GM12891 (cell line): ENCODE measurements around the gene TP73.
A peak's percentile ranks its signal among the peaks of the same experiment; 100 is the strongest.

Experiments used
- DNase-seq: peaks from one replicate; pipeline ENCODE4 v3.0.0; 2011; ENCODE audit warnings: low spot score; ENCODE audit not compliant: insufficient read length
- FAIRE-seq: peaks from 2 replicates; lab custom pipeline; 2011; peaks lifted over from hg19 to GRCh38; lab: Jason Lieb, UNC
- PAX5 ChIP-seq: IDR thresholded peaks from 2 replicates; pipeline ENCODE4 v1.6.1; 2011; ENCODE audit warnings: low read length, moderate library complexity, mild to moderate bottlenecking; ENCODE audit not compliant: insufficient read depth, severe bottlenecking
- POLR2A ChIP-seq: IDR thresholded peaks from 2 replicates; pipeline ENCODE4 v1.6.1; 2011; ENCODE audit warnings: low read depth, low read length, control low read depth
- POLR2AphosphoS5 ChIP-seq: IDR thresholded peaks from 2 replicates; pipeline ENCODE4 v1.6.1; 2011; ENCODE audit warnings: low read depth, low read length, control low read depth
- POU2F2 ChIP-seq: IDR thresholded peaks from 2 replicates; pipeline ENCODE4 v1.6.1; 2011; ENCODE audit warnings: low read depth, mild to moderate bottlenecking, control low read depth, low read length, moderate library complexity
- SPI1 ChIP-seq: IDR thresholded peaks from 2 replicates; pipeline ENCODE4 v1.6.1; 2011; ENCODE audit warnings: low read depth, low read length, control low read depth
- TAF1 ChIP-seq: IDR thresholded peaks from 2 replicates; pipeline ENCODE4 v1.6.1; 2011; ENCODE audit warnings: low read depth, low read length, control low read depth

TP73 gene

DNA sequence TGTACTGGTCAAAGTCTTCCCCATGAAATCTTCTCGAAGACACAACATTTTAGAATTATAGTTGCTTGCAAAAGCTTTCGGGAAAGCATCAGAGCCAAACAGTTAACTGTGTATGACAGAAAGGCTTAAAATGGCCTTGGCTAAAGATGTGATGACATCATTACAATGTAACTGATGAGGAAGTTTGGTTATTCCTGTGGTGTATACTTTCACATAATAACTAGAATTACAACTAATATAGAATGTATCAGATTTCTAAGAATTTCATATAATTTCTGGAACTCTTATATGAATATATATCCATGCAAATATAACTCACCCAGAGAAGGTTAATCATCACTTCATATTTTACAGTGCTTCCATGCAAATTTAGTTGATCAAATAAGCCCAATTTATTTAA is 8.4 kb downstream of the TP73 start:
- peak; percentile 23 for FAIRE-seq
- no peak for DNase-seq
- TF ChIP-seq POU2F2: no peak

DNA sequence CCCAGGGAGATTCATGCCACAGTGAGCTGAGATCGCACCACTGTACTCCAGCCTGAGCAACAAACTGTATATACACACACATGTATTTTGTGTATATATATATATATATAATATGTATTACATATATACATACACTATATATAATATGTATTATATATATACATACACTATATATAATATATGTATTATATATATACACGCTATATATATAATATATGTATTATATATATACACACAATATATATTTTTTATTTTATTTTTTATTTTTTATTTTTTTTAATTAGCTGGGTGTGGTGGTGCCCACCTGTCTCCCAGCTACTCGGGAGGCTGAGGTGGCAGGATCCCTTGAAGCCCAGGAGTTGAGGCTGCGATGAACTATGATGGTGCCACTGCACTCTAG is 9.3 kb downstream of the TP73 start:
- DNase-seq: no peak
- FAIRE-seq: no peak
- TF ChIP-seq POLR2A (no peak), TAF1 (no peak), POLR2AphosphoS5 (no peak), SPI1 (no peak), PAX5 (no peak), POU2F2 (no peak)

DNA sequence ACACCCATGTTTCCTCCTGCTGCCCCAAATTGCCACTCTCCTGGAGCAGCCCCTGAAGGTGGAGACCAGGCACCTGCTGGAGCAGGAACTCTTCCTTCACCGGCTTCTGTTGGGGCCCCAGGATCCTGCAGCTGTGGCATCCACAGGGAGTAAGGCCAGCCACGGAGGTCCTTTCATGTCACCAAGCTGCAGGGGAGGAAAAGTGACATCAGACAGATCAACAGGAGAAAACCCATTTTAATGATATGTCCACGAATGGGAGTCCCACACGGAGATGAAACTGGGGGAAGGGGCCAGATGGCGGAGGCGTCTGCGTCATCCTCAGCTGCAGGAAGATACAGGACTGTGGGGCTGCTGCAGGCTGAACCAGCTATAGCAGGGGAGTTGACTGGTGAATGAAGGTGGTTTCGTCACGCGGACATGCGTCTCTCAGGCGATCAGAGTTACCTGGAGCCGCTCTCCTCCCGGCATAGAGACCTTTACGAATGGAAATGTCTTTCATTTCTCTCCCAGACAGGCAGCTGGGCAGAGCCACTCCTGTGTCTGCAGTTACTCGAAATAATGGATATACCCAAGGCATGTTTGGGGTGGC is 9.9 kb downstream of the TP73 start:
- TF ChIP-seq POLR2A (no peak), SPI1 (no peak), POLR2AphosphoS5 (no peak), TAF1 (no peak), POU2F2 (no peak), PAX5 (no peak)
- no peak for DNase-seq
- no peak for FAIRE-seq

GRCh38 chr1:3663999-3664699 is 11.8 kb downstream of the TP73 start:
- FAIRE-seq (no peak), DNase-seq (no peak)

DNA sequence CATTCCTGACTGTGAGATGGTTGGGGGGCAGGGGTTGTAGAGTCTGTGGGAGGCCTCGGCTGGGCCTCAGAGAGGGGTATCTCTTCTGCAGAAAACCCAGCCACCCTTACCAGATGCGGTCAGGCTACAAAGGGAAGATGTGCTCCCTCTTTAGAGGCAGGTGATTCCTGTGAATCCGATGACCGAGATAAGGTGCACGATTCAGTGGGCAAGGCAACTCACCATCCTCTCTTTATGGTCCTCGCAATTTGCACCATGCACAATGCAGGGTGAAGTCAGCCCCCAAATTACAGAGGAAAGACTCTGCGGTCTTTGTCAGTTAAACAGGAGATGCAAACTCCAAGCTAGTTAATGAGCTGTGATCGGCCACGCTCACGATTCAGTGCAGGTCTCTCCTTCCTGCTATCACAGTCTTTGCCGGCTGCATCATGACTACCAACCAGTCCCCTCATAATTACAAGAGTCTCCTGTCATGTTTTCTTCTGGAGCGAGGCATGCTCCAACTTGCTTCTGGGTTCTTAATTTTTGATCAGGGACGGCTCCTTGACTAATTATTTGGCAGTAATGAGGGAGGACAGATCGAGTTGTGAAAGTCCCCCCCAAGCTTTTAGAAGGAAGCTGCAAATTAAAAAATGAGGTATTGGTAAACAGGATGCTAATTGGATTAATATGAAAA is 12.5 kb downstream of the TP73 start:
- 0 out of 2 replicates have a peak, but pooled peaks have one; percentile 46 for TF ChIP-seq POLR2A
- TF ChIP-seq TAF1: no peak
- FAIRE-seq: peak; percentile 92

More at GRCh38 chr1:3663999-3664699, 11.8 kb downstream of the TP73 start:
- no peak for TF ChIP-seq PAX5
- TF ChIP-seq POLR2A: no peak
- TF ChIP-seq POLR2AphosphoS5: no peak
- no peak for TF ChIP-seq SPI1
- TF ChIP-seq TAF1: no peak
- no peak; the same call in 1 of the 2 replicates for TF ChIP-seq POU2F2

GRCh38 chr1:3668148-3668547 is 15.8 kb downstream of the TP73 start:
- no peak for DNase-seq
- FAIRE-seq: peak; percentile 35
- no peak for TF ChIP-seq POU2F2
- TF ChIP-seq POLR2AphosphoS5: no peak
- TF ChIP-seq TAF1: no peak
- no peak for TF ChIP-seq POLR2A
- no peak for TF ChIP-seq SPI1
- TF ChIP-seq PAX5: no peak

More for the DNA sequence above, 12.5 kb downstream of the TP73 start:
- DNase-seq: no peak

GRCh38 chr1:3668585-3669300 is 16.4 kb downstream of the TP73 start:
- TF ChIP-seq POLR2AphosphoS5 (no peak), POLR2A (no peak), POU2F2 (no peak), PAX5 (no peak), TAF1 (no peak), SPI1 (no peak)
- no peak for FAIRE-seq
- DNase-seq: no peak

- DNase-seq (no peak), FAIRE-seq (no peak)
- TF ChIP-seq POLR2AphosphoS5: no peak
- TF ChIP-seq TAF1: no peak
- no peak for TF ChIP-seq POU2F2
- no peak for TF ChIP-seq POLR2A
- TF ChIP-seq PAX5: no peak
- no peak for TF ChIP-seq SPI1
Observed at GRCh38 chr1:3669421-3669821, 17.1 kb downstream of the TP73 start.

- FAIRE-seq (no peak), DNase-seq (no peak)
- TF ChIP-seq POLR2A (no peak), PAX5 (no peak), POLR2AphosphoS5 (no peak)
Observed at GRCh38 chr1:3669971-3670431, 17.7 kb downstream of the TP73 start.
